HUES48 (cell line): ENCODE results near the gene PRDM15.

ENCODE experiments used
- H3K27ac ChIP-seq: one replicate; pipeline ENCODE4 v1.7.0; 2013; ENCODE audit warnings: low read depth, low read length, inconsistent platforms
- H3K27me3 ChIP-seq: 2 replicates; pipeline ENCODE4 v1.6.1; 2013; ENCODE audit warnings: mild to moderate bottlenecking, low read length; ENCODE audit not compliant: control insufficient read depth, insufficient read depth
- H3K36me3 ChIP-seq: 2 replicates; pipeline ENCODE4 v1.6.1; 2013; ENCODE audit warnings: low read length; ENCODE audit not compliant: control insufficient read depth, insufficient read depth
- H3K4me1 ChIP-seq: 2 replicates; pipeline ENCODE4 v1.6.1; 2013; ENCODE audit warnings: mild to moderate bottlenecking, low read length; ENCODE audit not compliant: control insufficient read depth, insufficient read depth
- H3K4me3 ChIP-seq: 2 replicates; pipeline ENCODE4 v1.5.1; 2013; ENCODE audit warnings: mild to moderate bottlenecking, low read depth, low read length
- H3K9ac ChIP-seq: 2 replicates; pipeline ENCODE4 v1.6.1; 2013; ENCODE audit warnings: mild to moderate bottlenecking, low read depth, low read length, moderate library complexity
- H3K9me3 ChIP-seq: 2 replicates; pipeline ENCODE4 v1.6.1; 2013; ENCODE audit warnings: low read length; ENCODE audit not compliant: control insufficient read depth, insufficient read depth

PRDM15 gene

GRCh38 chr21:41885341-41886024, 6.3 kb upstream of the PRDM15 start:
- Histone ChIP-seq H3K4me1 (peaks cover 8% of the 10 kb centered on the region), H3K9ac (no peak overlapping the region), H3K4me3 (no peak overlapping the region), H3K36me3 (no peaks in the 10 kb centered on the region), H3K27ac (no peak overlapping the region), H3K9me3 (no peaks in the 10 kb centered on the region), H3K27me3 (no peaks in the 10 kb centered on the region)

DNA sequence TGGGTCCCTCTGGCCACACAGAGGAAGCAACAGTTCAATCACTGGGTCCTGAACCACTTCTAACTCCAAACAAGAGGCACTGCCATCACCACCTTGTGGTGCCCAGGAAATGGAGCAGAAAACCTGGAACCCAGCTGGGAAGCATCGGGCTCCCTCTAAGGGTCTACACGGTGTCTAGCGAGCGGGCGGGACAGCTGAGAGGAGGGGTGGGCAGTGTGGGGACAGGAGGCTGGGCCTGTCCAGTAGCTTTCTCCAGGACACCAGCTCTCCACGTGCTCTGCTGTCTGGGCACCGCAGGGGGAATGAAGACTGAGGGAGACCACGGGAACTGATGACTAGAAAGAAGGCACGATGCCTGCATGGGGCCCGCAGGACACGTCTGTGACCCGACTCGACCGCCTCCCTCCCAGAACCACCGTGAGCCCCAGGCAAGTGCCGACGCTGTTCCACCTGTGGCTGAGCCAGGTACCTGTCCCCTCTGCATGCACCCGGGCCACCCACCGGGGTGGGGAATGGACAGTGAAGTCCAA, 5.4 kb upstream of the PRDM15 start:
- H3K9me3 ChIP-seq, result no peaks in the 10 kb centered on the region
- H3K36me3 ChIP-seq, result no peaks in the 10 kb centered on the region
- H3K4me1 ChIP-seq, result peaks cover 8% of the 10 kb centered on the region
- H3K27me3 ChIP-seq, result no peaks in the 10 kb centered on the region
- H3K27ac ChIP-seq, result no peak overlapping the region
- H3K4me3 ChIP-seq, result no peak overlapping the region
- no peak overlapping the region for H3K9ac ChIP-seq

DNA sequence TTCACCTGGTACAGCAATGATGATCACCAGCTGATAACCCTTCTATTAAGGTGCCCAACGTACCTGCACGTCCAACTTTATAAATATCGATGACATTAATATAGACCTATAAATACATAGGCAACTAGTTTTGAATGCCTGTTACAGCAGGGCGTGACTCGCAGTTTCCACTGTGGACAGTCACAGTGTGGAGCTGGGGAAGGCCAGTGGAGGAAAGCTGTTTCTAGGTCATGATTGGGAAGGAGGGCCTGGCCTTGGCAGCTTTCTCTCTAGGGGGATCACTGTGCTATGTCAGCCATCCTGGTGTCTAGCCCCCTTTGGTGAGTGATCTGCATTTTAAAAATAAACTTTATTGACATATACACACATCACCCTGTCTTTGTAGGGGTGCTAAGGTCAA, 4.4 kb upstream of the PRDM15 start:
- H3K27me3 ChIP-seq, result no peaks in the 10 kb centered on the region
- H3K27ac ChIP-seq, result no peak overlapping the region
- H3K9ac ChIP-seq, result no peak overlapping the region
- peaks cover 8% of the 10 kb centered on the region for H3K4me1 ChIP-seq
- no peaks in the 10 kb centered on the region for H3K9me3 ChIP-seq
- H3K4me3 ChIP-seq, result no peak overlapping the region
- H3K36me3 ChIP-seq, result no peaks in the 10 kb centered on the region

DNA sequence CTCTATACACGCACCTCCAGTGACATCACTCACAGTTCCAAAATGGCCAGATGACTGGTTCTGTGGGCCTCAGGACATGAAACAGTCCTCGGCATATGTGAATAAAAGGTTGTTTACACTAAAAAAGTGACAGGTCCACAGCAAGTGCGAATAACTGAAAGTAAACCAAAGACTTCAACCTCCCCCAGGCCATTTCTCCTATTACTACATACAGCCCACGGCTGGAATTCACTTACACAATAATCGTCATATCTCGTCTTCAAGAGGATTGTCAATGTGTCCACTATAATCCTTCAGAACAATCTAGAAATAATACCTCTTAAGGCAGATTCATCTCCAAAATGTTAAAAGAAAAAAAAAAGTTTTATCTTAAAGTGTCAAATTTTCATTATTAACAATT, 1.9 kb upstream of the PRDM15 start:
- H3K4me1 ChIP-seq, result peaks cover 13% of the 10 kb centered on the region
- H3K4me3 ChIP-seq, result no peak overlapping the region
- no peak overlapping the region for H3K9ac ChIP-seq

GRCh38 chr21:41880153-41880552, 1.0 kb upstream of the PRDM15 start:
- peak overlapping the region; percentile 86 for H3K4me3 ChIP-seq
- H3K27ac ChIP-seq, result no peak overlapping the region
- no peaks in the 10 kb centered on the region for H3K27me3 ChIP-seq
- H3K4me1 ChIP-seq, result peaks cover 9% of the 10 kb centered on the region
- no peaks in the 10 kb centered on the region for H3K9me3 ChIP-seq
- H3K36me3 ChIP-seq, result no peaks in the 10 kb centered on the region
- no peak overlapping the region for H3K9ac ChIP-seq

More for the DNA sequence above, 1.9 kb upstream of the PRDM15 start:
- no peak overlapping the region for H3K27ac ChIP-seq
- H3K9me3 ChIP-seq, result no peaks in the 10 kb centered on the region
- no peaks in the 10 kb centered on the region for H3K36me3 ChIP-seq
- no peaks in the 10 kb centered on the region for H3K27me3 ChIP-seq

GRCh38 chr21:41878831-41879189, 334 bp downstream of the PRDM15 start:
- no peaks in the 10 kb centered on the region for H3K27me3 ChIP-seq
- no peaks in the 10 kb centered on the region for H3K36me3 ChIP-seq
- H3K4me3 ChIP-seq, result peak overlapping the region; percentile 86; the same call in 1 of the 2 replicates
- peaks cover 5% of the 10 kb centered on the region; the same call in 1 of the 2 replicates for H3K4me1 ChIP-seq
- H3K27ac ChIP-seq, result no peak overlapping the region
- no peak overlapping the region for H3K9ac ChIP-seq
- H3K9me3 ChIP-seq, result no peaks in the 10 kb centered on the region

GRCh38 chr21:41877901-41878830, 978 bp downstream of the PRDM15 start:
- Histone ChIP-seq H3K27me3 (no peaks in the 10 kb centered on the region), H3K9me3 (no peaks in the 10 kb centered on the region), H3K36me3 (no peaks in the 10 kb centered on the region), H3K9ac (peak overlapping the region; percentile 72), H3K4me1 (peaks cover 5% of the 10 kb centered on the region; the same call in 1 of the 2 replicates), H3K4me3 (peak overlapping the region; percentile 82), H3K27ac (no peak overlapping the region)

- no peak overlapping the region for H3K9ac ChIP-seq
- H3K4me3 ChIP-seq, result no peak overlapping the region
- H3K27ac ChIP-seq, result no peak overlapping the region
These were observed 2.1 kb downstream of the PRDM15 start for GRCh38 chr21:41876928-41877652.

GRCh38 chr21:41876396-41876795, 2.7 kb downstream of the PRDM15 start:
- Histone ChIP-seq H3K4me3 (no peak overlapping the region), H3K9me3 (no peaks in the 10 kb centered on the region), H3K9ac (no peak overlapping the region), H3K27ac (no peak overlapping the region), H3K4me1 (peaks cover 5% of the 10 kb centered on the region; the same call in 1 of the 2 replicates), H3K27me3 (no peaks in the 10 kb centered on the region), H3K36me3 (no peaks in the 10 kb centered on the region)

More at GRCh38 chr21:41876928-41877652, 2.1 kb downstream of the PRDM15 start:
- Histone ChIP-seq H3K9me3 (no peaks in the 10 kb centered on the region), H3K27me3 (no peaks in the 10 kb centered on the region), H3K4me1 (peaks cover 5% of the 10 kb centered on the region; the same call in 1 of the 2 replicates), H3K36me3 (no peaks in the 10 kb centered on the region)

DNA sequence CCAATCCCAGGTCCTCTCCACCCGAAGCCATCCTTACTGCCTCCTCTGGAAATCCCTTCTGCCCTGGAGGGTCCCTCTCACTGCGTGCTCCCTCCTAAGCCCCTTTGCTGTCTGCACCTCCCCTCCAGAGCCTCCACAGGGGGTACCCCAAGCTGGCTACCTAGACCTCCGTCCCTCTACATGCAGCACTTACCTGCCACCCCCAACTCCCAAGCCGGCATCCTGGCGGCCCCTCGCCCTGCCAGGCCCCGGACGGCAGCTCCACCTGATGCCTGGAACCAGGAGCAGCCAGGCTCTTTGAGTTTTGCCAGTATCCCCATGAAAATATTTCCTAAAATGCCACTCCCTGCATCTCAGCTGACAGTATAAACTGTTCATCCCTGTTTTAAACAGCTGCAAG, 4.1 kb downstream of the PRDM15 start:
- Histone ChIP-seq H3K4me3 (no peak overlapping the region), H3K9ac (no peak overlapping the region), H3K27ac (no peak overlapping the region), H3K4me1 (peaks cover 5% of the 10 kb centered on the region; the same call in 1 of the 2 replicates), H3K36me3 (no peaks in the 10 kb centered on the region), H3K9me3 (no peaks in the 10 kb centered on the region), H3K27me3 (no peaks in the 10 kb centered on the region)
